Nephron (organoid): ENCODE results near the gene SLC12A8.

Experiments used
- H3K27ac Mint-ChIP-seq, 3 experiments: 2 replicates each; pipeline ENCODE4 v1.8.0; 2020; ENCODE audit warnings: mixed read lengths in 3 of 3, mild to moderate bottlenecking in 2 of 3, moderate library complexity in 1 of 3
- H3K27me3 Mint-ChIP-seq: 2 replicates; pipeline ENCODE4 v1.8.0; 2021; ENCODE audit warnings: low read depth, mild to moderate bottlenecking, moderate library complexity, mixed read lengths
- H3K36me3 Mint-ChIP-seq: 2 replicates; pipeline ENCODE4 v1.8.0; 2020; ENCODE audit warnings: low read depth, mixed read lengths
- H3K4me1 Mint-ChIP-seq: 2 replicates; pipeline ENCODE4 v1.8.0; 2020; ENCODE audit warnings: mixed read lengths
- H3K4me3 Mint-ChIP-seq, 3 experiments: 2 replicates each; pipeline ENCODE4 v1.8.0; 2020; ENCODE audit warnings: mild to moderate bottlenecking in 3 of 3, mixed read lengths in 3 of 3, moderate library complexity in 2 of 3
- H3K9me3 Mint-ChIP-seq: 2 replicates; pipeline ENCODE4 v1.8.0; 2020; ENCODE audit warnings: mixed read lengths
- TF ChIP-seq, protein P1 (sequence below), 3 experiments: fragments of 200-600 bp; sonication (generic); IDR thresholded peaks; one replicate each; pipeline ENCODE4 v1.5.0; 2021; ENCODE audit warnings: antibody characterized with exemption in 3 of 3; ENCODE audit not compliant: unreplicated experiment in 3 of 3

The SLC12A8 gene

DNA sequence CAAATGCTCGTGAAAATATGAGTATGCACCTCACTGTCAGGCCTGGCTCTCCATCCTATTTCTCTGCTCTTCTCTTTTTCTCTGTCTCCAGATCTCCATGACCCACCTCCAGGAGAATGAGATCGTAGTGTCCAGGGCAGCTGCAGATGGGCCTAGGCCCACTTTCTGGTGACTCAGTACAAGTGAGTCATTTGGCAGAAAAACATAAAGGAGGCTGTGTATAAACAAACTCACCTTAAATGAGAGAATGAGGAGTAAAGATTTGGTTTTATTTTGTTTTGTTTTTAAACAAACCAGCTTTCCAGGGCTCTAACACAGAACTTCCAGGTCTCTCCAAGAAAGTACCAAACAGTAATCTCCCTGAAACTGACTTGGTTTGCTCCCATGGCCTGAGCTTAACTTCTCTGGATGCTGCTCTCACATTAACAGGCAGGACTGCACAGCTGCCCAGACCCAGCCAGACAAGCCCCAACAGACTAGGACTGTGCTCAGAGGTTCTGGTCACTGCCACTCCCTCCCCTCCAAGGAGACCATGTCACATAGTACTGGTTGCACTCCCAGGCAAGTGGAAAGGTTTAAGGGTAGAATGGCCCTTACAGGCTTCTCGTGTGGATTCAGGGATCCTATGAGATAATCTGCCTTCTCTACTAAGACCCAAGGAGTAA lies 155.2 kb downstream of the SLC12A8 start:
- Mint-ChIP-seq H3K4me3 (peak overlapping the region; percentile 76 to 85 (median 81)), H3K4me1 (peaks cover 44% of the 10 kb centered on the region), H3K27me3 (peaks cover 15% of the 10 kb centered on the region), H3K9me3 (no peaks in the 10 kb centered on the region), H3K36me3 (no peaks in the 10 kb centered on the region), H3K27ac (no peak overlapping the region)
- TF ChIP-seq, protein P1, sequence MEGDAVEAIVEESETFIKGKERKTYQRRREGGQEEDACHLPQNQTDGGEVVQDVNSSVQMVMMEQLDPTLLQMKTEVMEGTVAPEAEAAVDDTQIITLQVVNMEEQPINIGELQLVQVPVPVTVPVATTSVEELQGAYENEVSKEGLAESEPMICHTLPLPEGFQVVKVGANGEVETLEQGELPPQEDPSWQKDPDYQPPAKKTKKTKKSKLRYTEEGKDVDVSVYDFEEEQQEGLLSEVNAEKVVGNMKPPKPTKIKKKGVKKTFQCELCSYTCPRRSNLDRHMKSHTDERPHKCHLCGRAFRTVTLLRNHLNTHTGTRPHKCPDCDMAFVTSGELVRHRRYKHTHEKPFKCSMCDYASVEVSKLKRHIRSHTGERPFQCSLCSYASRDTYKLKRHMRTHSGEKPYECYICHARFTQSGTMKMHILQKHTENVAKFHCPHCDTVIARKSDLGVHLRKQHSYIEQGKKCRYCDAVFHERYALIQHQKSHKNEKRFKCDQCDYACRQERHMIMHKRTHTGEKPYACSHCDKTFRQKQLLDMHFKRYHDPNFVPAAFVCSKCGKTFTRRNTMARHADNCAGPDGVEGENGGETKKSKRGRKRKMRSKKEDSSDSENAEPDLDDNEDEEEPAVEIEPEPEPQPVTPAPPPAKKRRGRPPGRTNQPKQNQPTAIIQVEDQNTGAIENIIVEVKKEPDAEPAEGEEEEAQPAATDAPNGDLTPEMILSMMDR (IDR thresholded peaks at IDR 0.05; ENCODE audit: unreplicated experiment in 3 of 3): no peak

DNA sequence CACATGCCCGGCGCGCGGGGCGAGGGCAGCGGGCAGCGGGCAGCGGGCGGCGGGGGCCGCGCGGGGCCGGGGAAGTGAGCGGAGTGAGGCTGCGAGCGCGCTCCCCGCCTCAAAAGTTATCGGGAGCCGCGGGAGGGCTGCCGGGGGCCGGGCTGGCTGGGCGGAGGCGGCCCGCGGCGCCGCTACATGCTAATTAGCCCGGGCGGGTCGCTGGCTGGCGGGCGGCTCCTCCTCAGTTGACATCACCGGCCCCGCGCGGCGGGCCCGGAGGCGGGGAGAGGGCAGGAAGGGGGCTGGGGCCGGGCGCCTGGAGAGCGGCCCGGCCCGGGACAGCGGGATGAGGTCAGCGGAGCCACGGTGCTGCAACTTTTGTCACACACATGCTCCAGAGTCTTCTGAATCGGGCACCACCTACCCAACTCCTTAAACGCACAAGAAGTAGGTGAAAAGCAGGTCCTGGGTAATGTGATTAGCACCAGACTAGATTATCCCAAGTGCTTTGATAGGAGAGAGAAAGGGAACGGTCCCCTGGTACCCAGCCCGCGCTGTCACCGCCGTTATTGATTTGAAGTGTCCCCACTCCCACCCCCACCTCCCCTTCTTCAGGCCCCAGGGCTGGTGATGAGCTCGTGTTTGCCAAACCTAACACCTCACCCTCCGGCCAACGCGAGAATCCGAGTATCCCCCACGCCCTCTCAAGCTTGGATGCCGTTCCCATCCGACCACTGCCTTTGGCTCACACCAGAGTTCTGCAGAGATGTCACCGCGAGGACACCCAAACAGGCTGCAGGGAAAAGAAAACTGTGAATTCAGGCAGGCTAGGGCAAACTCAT lies 156.4 kb downstream of the SLC12A8 start, which contains the start of gene HEG1:
Gene HEG1 (minus strand): TSS at position 85 of the 833 bp plus-strand sequence. CDS start 107 bp downstream, outside the sequence.
- peak within 1 kb of the TSS; percentile 85 to 95 (median 88) for H3K4me3 Mint-ChIP-seq
- TF ChIP-seq, protein P1 (IDR thresholded peaks at IDR 0.05; ENCODE audit: unreplicated experiment in 3 of 3): no peak
- H3K27ac Mint-ChIP-seq: peak within 1 kb of the TSS; percentile 65 to 87 (median 87)
- no peaks in the 10 kb centered on the region for H3K9me3 Mint-ChIP-seq
- peaks cover 15% of the 10 kb centered on the region for H3K27me3 Mint-ChIP-seq
- peaks cover 50% of the 10 kb centered on the region for H3K4me1 Mint-ChIP-seq
- no peaks in the 10 kb centered on the region for H3K36me3 Mint-ChIP-seq

DNA sequence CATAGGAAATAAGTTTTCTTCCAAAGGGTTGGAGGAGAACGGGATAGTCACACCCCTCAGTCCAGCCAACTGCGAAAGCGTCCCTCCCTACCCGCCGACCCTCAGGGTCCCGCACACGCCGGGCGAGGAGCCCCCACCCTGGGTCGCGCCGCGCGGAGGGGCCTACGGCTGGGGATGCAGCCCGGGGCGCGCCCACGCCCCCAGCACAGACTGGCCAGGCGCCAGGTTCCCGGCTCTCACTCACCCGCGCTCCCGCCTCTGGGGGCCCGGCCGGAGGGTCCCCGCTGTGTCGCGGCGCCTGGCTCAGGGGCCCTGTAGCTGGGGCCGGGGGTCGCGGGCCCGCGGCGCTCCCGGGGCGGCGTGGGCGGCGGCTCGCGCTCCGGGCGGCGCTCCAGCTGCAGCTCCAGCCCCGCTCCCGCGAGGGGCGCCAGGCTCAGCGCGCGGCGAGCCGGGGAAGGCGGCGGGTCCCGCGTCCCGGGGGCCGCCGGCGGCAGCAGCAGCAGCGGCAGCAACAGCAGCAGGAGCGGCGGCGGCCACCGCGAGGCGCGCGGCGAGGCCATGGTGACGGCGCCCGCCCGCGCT lies 157.1 kb downstream of the SLC12A8 start:
- Mint-ChIP-seq H3K27ac (peak overlapping the region; percentile 65 to 87 (median 87)), H3K36me3 (no peaks in the 10 kb centered on the region), H3K9me3 (no peaks in the 10 kb centered on the region), H3K4me1 (peaks cover 44% of the 10 kb centered on the region), H3K27me3 (peaks cover 15% of the 10 kb centered on the region), H3K4me3 (peak overlapping the region; percentile 85 to 95 (median 88))
- TF ChIP-seq, protein P1 (IDR thresholded peaks at IDR 0.05; ENCODE audit: unreplicated experiment in 3 of 3): no peak

DNA sequence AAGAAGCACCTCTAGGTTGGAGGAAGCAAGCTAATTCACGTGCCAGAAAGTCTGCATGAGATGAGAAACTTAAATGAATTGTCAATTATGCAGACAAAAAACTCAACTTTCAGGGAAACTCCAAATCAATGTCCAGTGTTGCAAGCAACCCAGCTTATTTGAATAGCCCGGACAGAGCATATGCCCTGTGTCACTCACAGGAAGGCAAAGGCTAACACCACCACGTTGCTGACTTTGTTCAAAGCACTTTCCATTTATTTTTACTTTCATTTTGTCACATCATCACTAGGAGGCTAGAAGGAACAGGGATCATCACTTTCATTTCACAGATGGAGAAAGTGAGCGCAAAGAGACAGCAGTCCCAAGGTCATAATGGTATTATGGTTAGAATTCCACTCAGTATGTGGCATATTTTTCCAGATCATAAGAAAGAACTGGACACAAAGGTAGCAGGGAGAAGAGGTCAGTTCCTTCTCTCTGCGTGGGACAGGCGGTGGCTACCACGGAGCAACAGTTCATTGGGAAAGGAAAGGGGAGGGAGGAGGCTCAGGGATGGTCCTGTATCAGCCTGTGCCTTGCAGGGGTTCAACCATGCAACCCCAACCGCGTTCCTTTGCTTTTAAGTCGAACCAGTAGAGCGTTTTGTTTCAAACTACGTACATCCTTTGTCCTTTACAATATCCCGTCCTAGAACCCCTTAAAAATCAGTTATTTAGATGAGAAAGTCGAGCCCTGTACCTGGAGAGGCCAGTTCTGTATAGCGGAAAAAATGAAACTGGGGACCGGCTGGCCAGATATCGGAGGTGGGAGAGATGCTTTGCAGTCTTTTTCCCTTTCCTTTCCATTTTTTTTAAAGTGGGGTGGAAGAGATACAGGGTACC lies 157.9 kb downstream of the SLC12A8 start:
- Mint-ChIP-seq H3K4me1 (peaks cover 44% of the 10 kb centered on the region), H3K27ac (peak overlapping the region; percentile 65 to 87 (median 87)), H3K9me3 (no peaks in the 10 kb centered on the region), H3K27me3 (peaks cover 10% of the 10 kb centered on the region), H3K36me3 (no peaks in the 10 kb centered on the region), H3K4me3 (peak overlapping the region; percentile 85 to 95 (median 88))
- TF ChIP-seq, protein P1 (IDR thresholded peaks at IDR 0.05; ENCODE audit: unreplicated experiment in 3 of 3): peak in 1 of 3 experiments; percentile 18

DNA sequence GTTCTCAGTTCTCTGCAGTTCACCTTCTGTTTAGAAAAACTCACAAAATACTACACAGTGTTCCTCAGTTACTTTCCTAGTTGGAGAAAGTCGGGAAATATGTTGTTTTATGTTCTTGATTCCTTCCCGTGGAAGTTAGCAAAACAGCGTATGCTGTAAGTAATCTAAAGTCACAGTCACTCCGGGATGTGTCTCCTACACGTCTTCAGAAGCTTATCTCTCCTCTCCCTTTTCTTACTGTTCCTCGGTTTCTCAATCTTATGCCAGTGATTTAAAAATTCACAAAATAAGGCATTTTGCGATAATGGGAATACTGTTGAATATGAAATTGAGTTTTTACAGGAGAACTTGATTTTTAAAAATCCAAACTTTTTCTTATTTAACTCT lies 158.5 kb downstream of the SLC12A8 start:
- H3K27me3 Mint-ChIP-seq: peaks cover 10% of the 10 kb centered on the region
- H3K9me3 Mint-ChIP-seq: no peaks in the 10 kb centered on the region
- TF ChIP-seq, protein P1 (IDR thresholded peaks at IDR 0.05; ENCODE audit: unreplicated experiment in 3 of 3): no peak
- H3K27ac Mint-ChIP-seq: peak overlapping the region in 2 of 3 experiments; percentile 87
- no peaks in the 10 kb centered on the region for H3K36me3 Mint-ChIP-seq
- peak overlapping the region; percentile 85 to 95 (median 88) for H3K4me3 Mint-ChIP-seq
- H3K4me1 Mint-ChIP-seq: peaks cover 44% of the 10 kb centered on the region
